Uterus (tissue), 2 donors: ENCODE measurements around the gene CNDP2.

Experiments used
- POLR2A ChIP-seq, 2 donors: fragments of 450-650 bp; IDR thresholded peaks; one replicate each; pipeline ENCODE4 v1.6.1; 2016; ENCODE audit warnings: antibody characterized with exemption in 2 of 2, mild to moderate bottlenecking in 1 of 2, moderate library complexity in 1 of 2
- TF ChIP-seq, protein P1 (sequence below), 4 experiments: fragments of 200-600 bp in 2 of 4; fragments of 450-650 bp in 2 of 4; sonication (generic) in 2 of 4; IDR thresholded peaks; one replicate each; pipeline ENCODE4 v1.5.1; 2016 to 2019; ENCODE audit warnings: antibody characterized with exemption in 4 of 4, mild to moderate bottlenecking in 2 of 4, moderate library complexity in 1 of 4

GRCh38 chr18:74513883-74514205, 17.7 kb downstream of the CNDP2 start:
- TF ChIP-seq, protein P1, sequence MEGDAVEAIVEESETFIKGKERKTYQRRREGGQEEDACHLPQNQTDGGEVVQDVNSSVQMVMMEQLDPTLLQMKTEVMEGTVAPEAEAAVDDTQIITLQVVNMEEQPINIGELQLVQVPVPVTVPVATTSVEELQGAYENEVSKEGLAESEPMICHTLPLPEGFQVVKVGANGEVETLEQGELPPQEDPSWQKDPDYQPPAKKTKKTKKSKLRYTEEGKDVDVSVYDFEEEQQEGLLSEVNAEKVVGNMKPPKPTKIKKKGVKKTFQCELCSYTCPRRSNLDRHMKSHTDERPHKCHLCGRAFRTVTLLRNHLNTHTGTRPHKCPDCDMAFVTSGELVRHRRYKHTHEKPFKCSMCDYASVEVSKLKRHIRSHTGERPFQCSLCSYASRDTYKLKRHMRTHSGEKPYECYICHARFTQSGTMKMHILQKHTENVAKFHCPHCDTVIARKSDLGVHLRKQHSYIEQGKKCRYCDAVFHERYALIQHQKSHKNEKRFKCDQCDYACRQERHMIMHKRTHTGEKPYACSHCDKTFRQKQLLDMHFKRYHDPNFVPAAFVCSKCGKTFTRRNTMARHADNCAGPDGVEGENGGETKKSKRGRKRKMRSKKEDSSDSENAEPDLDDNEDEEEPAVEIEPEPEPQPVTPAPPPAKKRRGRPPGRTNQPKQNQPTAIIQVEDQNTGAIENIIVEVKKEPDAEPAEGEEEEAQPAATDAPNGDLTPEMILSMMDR (IDR thresholded peaks at IDR 0.05), result no peak
- no peak for TF ChIP-seq POLR2A (IDR thresholded peaks at IDR 0.05)
